HG02981 (cell line): ENCODE data around the gene WRAP73.
"Not testable (repeated sequence)": the region's sequence is repeated elsewhere in the genome, so short reads cannot be mapped to it uniquely, and the experiment has no call there.

Experiments used
- ATAC-seq: cut with Tn5 transposase; IDR thresholded peaks from one replicate; pipeline ENCODE4 v1.9.1; 2021; ENCODE audit warnings: mild to moderate bottlenecking, moderate library complexity; ENCODE audit not compliant: unreplicated experiment

WRAP73 gene

DNA sequence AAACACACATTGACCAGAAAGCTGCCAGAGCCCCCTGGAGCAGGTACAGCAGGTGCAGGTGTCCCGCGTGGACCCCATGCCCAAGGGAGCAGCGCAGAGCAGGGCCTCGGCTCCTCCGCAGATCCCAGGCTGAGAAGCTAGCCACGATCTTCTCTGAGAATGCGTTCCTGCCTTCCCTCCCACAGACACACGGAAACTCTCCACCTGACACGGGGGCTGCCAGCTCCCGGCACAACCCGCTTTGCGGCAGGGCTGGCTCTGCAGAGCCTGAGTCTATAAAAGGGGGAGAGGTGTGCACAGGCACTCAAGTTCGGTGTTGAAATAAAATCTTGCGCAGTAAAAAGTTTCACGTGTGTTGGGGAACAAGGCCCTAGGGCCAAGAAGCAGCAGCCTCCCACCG is 48.2 kb downstream of the WRAP73 start:
- ATAC-seq = no peak

DNA sequence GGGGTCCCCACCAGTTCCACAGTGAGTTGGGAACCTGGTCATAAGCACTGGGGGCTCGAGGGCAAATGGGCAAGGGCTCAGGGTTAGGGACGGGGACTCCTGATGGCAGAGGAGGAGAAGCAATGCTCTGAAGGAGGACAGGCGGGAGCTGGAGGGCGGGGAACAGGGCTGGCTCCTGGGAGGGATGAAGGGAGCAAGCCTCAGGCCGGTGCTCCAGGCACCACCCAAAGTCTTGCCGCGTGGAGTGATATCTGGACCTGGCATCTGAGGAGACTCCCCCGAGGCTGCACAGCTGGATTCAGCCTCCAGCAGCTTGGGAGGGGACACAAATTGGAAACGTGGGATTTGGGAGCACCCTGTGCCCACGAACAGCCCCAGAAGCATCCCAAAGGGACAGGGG is 49.5 kb downstream of the WRAP73 start:
- no peak for ATAC-seq

DNA sequence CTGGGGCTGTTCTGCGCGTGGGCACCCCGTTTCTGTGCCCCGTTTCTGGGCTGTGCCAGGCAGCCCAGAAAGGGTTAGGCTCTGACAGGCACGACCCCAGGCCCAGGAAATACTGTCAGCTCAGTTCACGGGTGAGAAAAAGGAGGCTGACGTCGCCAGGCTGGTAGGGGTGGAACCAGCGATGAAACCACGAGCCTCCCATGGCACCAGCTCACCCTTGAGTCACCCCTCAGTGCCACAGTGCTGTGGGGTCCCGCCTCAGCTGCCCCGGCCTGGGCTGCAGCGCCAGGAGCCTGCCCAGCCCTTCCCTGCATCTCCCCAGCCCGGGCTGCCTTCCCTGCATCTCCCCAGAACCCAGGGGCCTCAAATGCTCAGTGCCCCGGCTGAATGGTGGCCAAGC is 50.1 kb downstream of the WRAP73 start:
- no peak for ATAC-seq

DNA sequence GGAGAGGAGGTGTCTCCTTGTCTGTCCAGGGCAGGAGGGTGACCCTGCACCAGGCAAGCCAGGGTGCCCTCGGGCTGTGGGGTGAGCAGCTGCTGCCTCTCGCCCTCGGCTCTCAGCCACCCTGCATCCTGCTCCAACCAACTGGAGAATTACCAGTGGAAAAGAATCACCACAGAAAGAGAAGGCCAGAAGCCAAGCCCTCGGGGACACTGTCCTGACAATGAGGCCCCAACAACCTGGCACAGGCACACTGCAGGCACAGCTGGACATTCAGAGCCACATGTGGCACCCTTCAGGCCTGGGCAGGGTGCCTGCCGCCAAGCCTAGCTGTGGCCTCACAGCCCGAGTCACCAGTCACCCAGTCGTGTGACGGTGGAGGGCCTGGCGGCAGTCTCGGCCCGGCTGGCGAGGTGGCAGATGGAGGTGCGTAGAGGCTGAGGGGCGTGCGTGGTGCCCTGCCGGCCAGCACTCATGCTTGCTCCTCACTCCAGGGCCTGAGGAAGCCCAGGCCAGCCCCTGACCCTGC is 50.6 kb downstream of the WRAP73 start:
- ATAC-seq = no peak

DNA sequence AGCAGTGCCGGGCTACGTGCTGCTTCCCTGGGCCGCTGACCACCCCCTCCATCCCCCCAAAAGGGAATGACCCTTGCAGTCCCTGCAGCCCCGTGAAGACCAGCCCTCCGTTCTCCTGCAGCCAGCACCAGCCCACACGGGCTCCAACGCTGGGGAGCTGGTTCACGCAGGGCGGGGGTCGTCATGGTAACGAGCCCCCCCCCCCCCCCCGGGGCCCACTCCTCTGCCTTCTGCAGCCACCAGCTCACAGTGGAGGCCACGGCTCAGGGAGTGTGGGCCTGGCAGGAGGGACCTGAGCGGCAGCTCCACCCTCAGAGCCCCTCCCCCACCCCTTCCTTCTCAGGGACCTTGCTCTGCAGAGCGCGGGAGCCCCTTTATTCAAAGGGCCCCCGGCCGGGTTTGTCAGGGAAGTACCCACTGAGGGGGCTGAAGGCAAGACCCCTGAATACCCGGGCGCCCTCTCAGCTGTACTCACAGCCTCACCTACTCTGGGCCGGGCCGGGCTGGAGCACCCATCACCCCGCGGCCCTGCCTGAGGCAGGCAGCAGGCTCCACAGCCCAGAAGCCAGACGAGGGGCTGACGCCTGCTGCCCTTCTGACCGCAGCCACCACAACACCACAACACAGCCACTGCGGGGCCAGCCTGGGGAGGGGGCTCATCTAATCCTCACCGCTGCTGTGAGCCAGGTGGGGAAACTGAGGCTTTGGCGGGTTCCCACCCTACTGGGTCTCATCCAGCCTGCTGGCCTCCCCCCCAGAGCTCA is 51.2 kb downstream of the WRAP73 start:
- ATAC-seq = no peak

DNA sequence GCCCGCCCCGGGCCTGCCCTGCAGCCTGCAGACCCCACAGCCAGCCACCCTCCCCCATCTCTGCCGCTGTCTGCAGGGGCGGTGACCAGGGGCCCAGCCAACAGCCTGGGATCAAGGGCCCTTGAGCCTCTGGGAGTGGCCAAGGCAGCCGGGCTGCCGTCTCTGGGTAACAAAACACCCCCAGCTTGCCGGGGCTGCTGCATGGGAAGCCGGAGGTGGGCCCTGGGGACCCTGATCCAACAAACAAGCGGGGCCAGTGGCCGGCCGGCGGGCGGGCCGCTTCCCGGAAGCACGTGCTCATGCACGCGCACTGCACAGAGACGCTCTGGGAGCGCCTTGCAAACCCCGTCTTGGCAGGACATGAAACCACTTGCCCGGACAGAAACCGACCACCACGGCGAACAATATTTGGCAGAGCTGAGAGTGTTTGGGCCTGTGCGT is 51.8 kb downstream of the WRAP73 start:
- ATAC-seq = no peak

DNA sequence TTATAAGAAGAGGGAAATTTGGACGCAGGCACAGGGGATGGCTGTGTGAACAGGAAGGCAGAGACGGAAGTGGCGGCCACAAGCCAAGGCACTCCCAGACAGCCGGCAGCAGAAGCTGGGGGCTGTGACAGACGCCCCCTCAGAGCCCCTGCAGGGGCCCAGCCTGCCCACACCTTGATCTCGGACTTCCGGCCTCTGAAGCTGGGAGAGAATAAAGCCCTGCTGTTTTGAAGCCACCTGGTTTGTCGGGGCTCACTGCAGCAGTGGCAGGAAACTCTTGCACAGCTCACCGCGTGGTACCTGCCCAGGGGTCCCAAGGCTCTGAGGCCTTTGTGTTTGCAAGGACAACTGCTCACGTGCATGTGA is 52.3 kb downstream of the WRAP73 start:
- no peak for ATAC-seq

DNA sequence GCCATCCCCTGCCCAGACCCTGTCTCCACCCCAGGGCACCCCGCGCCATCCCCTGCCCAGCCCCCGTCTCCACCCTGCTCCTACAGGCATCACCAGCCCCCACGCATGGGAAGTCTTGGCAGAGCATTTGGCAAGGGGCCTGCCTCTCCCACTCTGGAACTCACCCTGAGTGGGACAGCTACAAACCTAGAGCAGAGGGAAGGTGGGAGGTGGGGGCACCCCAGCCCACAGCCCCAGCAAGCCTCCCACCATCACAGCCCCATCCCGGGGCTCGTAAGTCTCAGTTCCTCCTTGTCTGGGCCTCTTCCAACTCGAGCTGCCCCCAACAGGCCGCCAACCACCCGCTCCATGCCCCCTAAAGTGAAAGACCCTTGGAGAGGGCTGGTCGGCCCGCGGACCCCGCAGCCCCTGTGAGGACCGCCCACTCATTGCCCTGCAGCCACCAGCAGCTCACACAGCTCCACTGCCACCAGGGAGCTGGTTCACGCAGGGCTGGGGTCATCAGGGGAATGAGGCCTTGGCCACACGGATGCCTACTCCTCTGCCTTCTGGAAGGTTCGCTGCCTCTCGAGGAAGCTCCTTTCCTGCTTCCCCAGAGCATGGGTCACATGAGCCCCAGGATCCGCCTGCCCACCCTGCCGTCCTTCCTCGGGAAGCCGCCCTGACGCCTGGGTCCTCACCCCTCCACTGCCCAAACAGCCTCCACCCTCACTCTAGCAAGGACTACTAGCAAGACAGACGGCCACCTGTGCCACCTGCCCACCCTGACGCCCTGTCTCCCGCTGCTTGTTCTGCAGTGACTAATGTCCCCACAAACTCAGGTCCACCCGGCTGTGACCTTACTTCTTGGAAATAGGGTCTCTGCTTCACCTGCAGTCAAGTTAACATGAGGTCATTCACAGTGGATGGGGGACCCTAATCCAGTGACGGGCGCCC is 53.0 kb downstream of the WRAP73 start:
- no peak for ATAC-seq

DNA sequence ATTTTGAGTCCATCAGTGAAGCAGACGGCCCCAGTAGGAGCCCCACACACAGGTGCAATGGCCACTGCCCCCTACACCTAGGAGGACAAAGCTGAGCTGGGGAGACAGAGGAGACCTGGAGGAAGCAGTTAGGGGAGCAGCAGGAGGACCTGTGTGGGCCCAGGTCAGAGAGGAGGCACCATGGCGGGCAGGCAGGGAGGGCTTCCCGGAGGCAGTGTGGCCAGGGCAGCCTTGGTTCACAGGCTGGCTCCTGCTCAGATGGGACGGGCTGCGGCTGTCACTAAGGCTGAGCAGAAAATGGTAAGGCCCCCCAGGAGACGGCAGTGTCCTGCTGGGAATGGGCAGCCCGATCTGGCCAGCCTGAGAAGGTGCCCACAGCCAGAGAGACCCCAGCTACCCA is 54.0 kb downstream of the WRAP73 start:
- no peak for ATAC-seq

DNA sequence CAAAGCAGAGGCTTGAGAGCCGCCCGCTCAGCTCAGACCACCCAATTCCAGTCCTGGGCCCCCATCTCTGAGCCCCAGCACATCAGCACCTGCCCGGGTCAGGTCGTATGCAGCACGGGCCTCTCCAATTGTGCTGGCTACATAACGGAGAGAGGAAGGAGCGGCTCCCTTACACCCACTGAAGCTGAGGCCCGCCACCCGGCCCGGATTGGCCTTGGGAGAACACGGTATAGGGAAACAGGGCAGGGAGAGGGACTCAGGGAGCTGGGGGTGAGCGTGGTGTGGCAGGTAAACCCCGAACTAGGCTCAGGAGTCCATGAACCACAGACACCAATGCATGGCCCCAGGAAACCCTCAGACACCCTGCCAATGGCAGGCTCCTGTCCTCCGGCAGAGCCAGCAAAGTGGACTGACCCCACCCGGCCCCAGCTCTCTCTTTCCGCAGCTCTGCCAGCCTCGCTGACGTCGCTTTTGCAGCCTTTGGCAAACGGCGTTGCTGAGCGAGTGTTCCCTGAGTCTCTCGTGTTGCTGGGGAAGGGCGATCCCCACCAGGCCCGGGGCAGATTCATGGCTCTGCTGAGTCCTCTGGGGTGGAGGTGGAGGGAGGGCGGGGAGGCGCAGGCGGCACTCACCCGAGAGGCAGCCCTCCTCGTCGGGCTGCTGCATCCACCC is 55.1 kb downstream of the WRAP73 start:
- no peak for ATAC-seq

DNA sequence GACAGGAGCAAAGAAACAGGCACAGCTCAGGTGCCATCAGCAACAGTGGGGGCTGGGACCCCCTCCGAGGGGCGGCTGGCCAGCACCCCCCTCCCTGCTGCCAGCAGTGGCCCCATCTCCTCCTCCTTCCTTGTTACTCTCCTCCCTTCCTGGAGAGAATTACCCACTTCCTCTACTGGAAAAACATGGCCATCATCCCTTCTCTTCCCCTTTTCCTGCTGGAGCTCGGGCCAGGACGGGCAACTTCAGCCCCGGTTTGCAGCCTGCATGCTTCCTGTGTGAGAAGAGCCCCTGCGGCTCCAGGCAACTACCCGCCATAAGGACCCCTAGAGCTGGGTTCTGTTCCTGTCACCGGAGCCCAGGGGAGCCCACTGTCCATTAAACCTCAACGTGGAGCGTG is 56.2 kb downstream of the WRAP73 start:
- ATAC-seq = no peak

DNA sequence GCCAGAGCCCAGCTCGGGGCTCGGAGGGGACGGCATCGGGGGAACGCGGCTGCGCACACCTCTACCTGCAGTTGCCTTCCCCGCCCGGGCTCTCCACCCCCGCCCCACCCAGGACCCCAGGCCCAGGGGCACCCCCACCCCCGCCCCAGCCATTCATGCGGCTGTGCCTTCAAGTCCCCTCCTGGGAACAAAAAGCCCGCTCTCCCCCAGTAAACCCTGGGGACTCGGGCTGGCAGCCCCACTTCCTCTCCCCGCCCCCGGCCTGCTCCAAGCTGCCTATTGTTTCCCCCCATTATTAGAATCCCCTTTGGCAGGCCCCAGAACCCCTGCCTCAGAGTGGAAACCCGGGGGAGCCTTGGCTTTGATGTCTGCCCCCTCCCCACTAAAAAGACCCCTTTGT is 56.6 kb downstream of the WRAP73 start:
- ATAC-seq = no peak

DNA sequence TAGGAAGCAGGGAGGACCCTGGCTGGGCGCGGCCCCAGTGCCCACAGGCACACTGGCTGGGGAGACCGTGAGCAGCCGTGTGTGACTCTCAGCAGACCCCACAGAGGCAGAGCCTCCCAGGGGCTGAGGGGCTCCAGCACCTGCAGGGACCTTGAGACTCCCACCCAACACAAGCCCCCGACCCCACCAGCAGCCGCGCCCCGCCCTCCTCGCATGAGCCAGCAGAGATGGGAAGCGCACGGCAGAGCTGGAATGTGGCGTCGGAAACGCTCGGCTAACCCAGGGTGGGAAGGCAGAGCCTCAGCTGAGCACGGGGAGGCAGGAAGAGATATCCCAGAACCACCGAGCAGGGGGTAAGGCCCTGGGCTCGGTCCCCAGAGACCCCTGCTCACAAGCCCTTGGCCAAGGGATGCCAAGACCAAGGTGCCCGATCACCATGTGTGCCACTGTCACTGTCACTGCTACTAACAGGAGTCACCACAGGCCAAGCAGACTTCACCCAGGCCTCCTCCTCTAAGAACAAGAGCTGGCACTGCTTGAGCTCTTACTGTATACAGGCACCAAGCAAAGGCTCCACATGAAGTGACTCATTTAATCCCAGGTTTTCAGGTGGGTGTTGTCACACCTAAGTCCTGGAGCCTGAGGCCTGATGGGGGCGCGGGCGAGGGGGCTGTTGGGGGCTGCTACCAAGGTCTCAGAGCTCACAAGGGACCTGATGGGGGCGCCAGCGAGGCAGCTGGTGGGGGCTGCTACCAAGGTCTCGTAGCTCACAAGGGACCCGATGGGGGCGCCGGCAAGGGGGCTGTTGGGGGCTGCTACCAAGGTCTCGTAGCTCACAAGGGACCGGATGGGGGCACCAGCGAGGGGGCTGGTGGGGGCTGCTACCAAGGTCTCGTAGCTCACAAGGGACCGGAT is 58.7 kb downstream of the WRAP73 start:
- ATAC-seq = no peak

DNA sequence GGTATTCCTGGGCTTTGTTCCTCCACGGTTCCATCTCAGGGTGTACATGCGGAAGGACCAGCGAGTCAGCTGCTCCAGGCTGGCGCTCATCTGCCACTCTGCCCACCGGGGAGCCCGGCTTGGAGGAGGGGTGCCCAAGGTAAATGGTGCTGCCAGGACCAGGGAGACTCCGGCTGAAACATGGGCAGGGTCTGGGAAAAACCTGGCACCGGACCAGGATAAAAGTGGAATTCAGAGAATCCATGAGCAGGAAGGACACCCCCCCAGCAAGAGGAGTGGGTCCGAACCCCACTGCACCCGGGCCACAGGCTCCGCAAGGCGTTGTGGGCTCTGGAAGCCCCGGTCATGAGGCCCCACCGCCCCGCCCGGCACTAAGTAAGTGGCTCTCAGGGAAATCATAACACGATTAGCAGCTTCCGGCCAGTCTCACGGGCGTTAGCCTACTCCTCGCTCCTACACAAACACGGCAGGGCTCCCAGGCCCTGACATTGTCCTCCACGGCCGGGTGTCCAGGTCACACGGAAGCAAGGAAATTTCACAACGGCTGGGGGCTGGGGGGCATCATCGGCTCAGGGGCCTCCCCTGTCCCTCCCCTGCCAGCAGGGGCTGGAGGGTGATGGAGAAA is 59.7 kb downstream of the WRAP73 start:
- no peak for ATAC-seq

DNA sequence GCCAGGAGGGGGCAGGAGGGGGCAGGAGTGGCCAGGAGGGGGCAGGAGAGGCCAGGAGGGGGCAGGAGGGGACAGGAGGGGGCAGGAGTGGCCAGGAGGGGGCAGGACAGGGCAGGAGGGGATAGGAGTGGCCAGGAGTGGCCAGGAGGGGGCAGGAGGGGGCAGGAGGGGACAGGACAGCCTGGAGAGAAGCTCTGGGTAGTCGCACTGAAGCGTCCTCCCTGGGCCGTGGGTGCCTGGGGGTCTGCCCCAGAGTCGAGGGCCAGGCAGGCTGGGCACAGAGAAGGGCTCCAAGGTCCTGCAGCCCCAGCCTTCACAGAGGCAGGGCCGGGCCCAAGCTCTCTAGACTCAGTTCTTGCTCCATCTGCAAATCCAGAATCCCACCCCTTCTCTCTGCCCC is 61.5 kb downstream of the WRAP73 start:
- no peak for ATAC-seq

DNA sequence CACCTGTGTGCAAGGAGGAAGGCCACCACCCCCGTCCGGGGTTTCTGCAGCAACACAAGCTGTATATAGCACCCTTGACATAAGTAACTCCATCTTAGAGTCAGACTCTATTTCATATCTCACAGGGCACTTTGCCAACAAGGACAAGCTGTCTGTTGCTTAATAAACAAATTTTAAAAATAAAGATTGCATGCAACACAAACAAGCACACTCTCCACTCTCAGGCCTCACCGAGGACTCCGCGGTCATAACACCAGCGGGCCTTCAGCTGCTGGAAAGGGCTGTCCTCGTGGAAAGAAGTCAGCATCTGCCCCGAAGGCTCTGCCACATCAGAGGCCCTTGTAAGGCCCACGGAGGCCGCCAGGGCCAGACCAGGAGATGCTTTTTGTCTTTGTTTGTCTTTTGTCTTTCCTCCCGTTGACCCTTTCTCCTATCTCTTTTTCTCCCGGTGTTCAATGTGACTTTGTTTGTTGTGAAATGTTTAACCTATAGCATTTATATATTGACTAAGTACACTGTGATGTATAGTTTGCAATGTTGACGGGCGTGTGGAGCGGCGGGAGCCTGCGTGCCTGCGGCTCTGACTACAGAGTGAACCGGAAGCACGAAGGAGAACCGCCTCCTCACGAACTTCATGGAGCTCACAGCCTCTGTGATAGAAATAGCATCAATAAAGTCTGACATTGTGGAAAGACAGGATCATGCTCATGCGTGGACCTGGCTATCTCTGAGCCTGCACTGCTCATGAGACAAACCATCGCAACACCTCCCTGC is 62.7 kb downstream of the WRAP73 start:
- ATAC-seq = no peak

DNA sequence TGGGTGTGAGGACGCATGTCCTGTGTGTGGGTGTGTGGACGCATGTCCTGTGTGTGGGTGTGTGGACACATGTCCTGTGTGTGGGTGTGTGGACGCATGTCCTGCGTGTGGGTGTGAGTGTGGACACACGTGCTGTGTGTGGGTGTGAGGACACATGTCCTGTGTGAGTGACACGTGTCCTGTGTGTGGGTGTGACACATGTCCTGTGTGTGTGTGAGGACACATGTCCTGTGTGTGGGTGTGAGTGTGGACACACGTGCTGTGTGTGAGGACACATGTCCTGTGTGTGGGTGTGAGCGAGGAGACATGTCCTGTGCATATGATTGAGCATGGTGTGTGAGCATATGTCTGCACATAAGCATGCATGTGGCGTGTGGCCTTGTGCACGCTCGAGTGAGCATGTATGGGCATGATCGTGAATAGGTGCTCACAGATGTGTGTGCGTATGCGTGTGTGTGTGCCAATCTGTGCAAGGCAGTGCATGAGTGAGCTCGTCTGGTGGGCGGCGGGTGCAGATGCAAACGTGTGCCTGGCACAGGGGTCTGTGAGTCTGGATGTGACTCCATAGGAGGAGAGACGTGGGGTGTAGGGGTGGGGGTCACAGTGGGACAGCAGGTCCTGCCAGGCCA is 63.8 kb downstream of the WRAP73 start:
- no peak for ATAC-seq

DNA sequence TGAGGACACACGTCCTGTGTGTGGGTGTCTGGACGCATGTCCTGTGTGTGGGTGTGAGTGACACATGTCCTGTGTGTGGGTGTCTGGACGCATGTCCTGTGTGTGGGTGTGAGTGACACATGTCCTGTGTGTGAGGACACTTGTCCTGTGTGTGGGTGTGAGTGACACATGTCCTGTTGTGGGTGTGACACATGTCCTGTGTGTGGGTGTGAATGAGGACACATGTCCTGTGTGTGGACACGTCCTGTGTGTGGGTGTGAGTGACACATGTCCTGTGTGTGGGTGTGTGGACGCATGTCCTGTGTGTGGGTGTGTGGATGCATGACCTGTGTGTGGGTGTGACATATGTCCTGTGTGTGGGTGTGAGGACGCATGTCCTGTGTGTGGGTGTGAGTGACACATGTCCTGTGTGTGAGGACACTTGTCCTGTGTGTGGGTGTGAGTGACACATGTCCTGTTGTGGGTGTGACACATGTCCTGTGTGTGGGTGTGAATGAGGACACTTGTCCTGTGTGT is 64.5 kb downstream of the WRAP73 start:
- not testable (repeated sequence) for ATAC-seq
